Effector memory CD4-positive, alpha-beta T cell (primary cell): Measurements from ENCODE around the gene COL23A1.

Experiments used
- DNase-seq, 3 donors: peaks; one replicate each; pipeline ENCODE4 v3.0.0-alpha.2; 2020
- H3K27ac ChIP-seq: 2 replicates; pipeline ENCODE4 v1.7.0; 2013; ENCODE audit warnings: mild to moderate bottlenecking, low read length, moderate library complexity; ENCODE audit not compliant: insufficient read depth, poor library complexity, severe bottlenecking
- H3K27me3 ChIP-seq: replicated peaks from 2 replicates; pipeline ENCODE4 v1.7.0; 2013; ENCODE audit warnings: mild to moderate bottlenecking, low read length; ENCODE audit not compliant: insufficient read depth, control insufficient read depth, poor library complexity, severe bottlenecking
- H3K36me3 ChIP-seq: 2 replicates; pipeline ENCODE4 v1.7.0; 2013; ENCODE audit warnings: mild to moderate bottlenecking, low read length, moderate library complexity; ENCODE audit not compliant: control insufficient read depth, insufficient read depth
- H3K4me1 ChIP-seq: 2 replicates; pipeline ENCODE4 v1.7.0; 2013; ENCODE audit warnings: low read length, mild to moderate bottlenecking; ENCODE audit not compliant: control insufficient read depth, insufficient read depth, poor library complexity, severe bottlenecking
- H3K4me3 ChIP-seq: 2 replicates; pipeline ENCODE4 v1.7.0; 2013; ENCODE audit warnings: low read length, low read depth, mild to moderate bottlenecking; ENCODE audit not compliant: insufficient read depth, poor library complexity, severe bottlenecking
- H3K9me3 ChIP-seq: 2 replicates; pipeline ENCODE4 v1.7.0; 2013; ENCODE audit warnings: mild to moderate bottlenecking, low read length, moderate library complexity; ENCODE audit not compliant: control insufficient read depth

Gene COL23A1

DNA sequence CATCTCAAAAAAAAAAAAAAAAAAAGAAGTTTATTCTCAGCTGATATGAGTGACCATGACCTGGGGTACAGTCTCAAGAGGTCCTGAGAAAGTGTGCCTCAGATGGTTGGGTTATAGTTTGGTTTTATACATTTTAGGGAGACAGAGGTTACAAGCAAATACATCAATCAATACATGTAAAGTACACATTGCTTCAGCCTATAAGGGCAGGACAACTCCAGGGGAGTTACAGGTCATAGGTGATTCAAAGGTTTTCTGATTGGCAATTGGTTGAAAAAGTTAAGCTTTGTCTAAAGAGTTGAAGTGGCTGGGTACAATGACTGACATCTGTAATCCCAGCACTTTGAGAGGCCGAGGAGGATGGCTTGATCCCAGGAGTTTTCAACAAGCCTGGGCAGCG lies 400.8 kb downstream of the COL23A1 start:
- H3K27me3 ChIP-seq = no peaks in the 10 kb centered on the region
- H3K4me3 ChIP-seq = no peak overlapping the region
- H3K27ac ChIP-seq = no peak overlapping the region
- DNase-seq = no peak
- H3K36me3 ChIP-seq = no peaks in the 10 kb centered on the region
- no peaks in the 10 kb centered on the region for H3K9me3 ChIP-seq
- no peaks in the 10 kb centered on the region for H3K4me1 ChIP-seq
